Measurements from ENCODE around the gene ASIC4. TPM values are rescaled to one million over a fixed set of nuclear protein-coding genes. Genes with fewer than 3 reads are reported as not detected.

The ASIC4 gene
- total and polyA plus RNA-seq, 2 of the 13 experiments (the other 11 are each of a cell fraction or from before 2014, with no cell fraction given), result 0.03 TPM; not detected in 1

DNA sequence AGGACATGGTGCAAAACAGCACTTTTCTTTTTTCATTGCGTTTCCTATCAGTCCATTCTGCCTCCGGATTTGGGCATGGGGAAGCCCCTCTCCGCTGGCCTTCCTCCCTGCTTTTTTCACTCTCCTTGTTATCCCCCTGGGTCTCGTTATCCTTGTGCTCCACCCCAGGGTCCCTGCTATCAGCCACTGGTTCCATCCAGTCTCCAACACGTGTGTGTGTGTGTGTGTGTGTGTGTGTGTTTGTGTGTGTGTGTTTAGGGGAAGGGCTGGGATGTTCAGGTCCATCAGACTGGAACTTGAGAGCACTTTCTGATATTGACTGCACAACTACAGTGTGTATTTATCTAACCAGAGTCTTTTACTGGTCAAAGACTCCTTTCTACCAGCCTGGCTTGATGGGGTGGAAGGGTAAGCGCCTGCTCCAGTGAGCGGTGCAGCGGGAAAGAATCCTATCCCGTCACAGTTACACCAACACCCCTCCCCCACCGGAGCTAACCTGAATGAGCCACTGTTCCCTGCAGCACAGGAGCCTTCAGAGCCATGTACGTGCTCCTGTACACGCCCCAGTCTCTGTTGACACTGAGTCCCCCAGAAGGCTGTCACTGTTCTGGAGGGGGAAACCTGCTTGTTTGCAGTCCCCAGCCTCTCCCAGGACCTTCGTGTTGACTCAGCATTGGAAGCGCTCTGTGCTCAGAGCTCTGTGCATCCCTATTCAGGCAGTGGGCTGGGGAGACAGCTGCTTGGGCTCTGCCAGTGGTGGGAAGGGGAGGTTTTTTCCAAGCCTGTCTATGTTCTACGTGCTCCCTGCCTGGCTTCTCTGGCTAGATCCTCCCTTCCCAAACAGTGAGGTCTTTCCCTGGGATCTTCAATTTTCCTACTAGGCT lies 62.5 kb downstream of the ASIC4 start (continued):
- TF ChIP-seq, protein P1, sequence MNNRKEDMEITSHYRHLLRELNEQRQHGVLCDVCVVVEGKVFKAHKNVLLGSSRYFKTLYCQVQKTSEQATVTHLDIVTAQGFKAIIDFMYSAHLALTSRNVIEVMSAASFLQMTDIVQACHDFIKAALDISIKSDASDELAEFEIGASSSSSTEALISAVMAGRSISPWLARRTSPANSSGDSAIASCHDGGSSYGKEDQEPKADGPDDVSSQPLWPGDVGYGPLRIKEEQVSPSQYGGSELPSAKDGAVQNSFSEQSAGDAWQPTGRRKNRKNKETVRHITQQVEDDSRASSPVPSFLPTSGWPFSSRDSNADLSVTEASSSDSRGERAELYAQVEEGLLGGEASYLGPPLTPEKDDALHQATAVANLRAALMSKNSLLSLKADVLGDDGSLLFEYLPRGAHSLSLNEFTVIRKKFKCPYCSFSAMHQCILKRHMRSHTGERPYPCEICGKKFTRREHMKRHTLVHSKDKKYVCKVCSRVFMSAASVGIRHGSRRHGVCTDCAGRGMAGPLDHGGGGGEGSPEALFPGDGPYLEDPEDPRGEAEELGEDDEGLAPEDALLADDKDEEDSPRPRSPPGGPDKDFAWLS (CRISPR knock-in tag; IDR thresholded peaks at IDR 0.05; ENCODE audit: borderline replicate concordance), result peak; percentile 90; the same call in 1 of the 2 replicates
- TF ChIP-seq GTF3A (CRISPR knock-in tag; conservative IDR thresholded peaks at IDR 0.05), result peak; percentile 95; the same call in 1 of the 2 replicates
- TF ChIP-seq, protein P2, sequence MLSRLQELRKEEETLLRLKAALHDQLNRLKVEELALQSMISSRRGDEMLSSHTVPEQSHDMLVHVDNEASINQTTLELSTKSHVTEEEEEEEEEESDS (CRISPR knock-in tag; IDR thresholded peaks at IDR 0.05; ENCODE audit: borderline replicate concordance), result no peak
- no peak for TF ChIP-seq MLLT10 (CRISPR knock-in tag; IDR thresholded peaks at IDR 0.05)
- TF ChIP-seq ZKSCAN5 (CRISPR knock-in tag; IDR thresholded peaks at IDR 0.05), result no peak
- no peak for TF ChIP-seq EZH2 (conservative IDR thresholded peaks at IDR 0.05; ENCODE audit: low read depth, low read length)
- no peak for TF ChIP-seq REXO4 (CRISPR knock-in tag; IDR thresholded peaks at IDR 0.05; ENCODE audit: borderline replicate concordance)
- TF ChIP-seq, protein P3, sequence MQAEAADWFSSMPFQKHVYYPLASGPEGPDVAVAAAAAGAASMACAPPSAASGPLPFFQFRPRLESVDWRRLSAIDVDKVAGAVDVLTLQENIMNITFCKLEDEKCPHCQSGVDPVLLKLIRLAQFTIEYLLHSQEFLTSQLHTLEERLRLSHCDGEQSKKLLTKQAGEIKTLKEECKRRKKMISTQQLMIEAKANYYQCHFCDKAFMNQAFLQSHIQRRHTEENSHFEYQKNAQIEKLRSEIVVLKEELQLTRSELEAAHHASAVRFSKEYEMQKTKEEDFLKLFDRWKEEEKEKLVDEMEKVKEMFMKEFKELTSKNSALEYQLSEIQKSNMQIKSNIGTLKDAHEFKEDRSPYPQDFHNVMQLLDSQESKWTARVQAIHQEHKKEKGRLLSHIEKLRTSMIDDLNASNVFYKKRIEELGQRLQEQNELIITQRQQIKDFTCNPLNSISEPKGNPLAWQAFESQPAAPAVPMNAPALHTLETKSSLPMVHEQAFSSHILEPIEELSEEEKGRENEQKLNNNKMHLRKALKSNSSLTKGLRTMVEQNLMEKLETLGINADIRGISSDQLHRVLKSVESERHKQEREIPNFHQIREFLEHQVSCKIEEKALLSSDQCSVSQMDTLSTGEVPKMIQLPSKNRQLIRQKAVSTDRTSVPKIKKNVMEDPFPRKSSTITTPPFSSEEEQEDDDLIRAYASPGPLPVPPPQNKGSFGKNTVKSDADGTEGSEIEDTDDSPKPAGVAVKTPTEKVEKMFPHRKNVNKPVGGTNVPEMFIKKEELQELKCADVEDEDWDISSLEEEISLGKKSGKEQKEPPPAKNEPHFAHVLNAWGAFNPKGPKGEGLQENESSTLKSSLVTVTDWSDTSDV (CRISPR knock-in tag; IDR thresholded peaks at IDR 0.05), result no peak
- TF ChIP-seq ZNF766 (CRISPR knock-in tag; IDR thresholded peaks at IDR 0.05; ENCODE audit: borderline replicate concordance), result no peak; the same call in 1 of the 2 replicates
- TF ChIP-seq KAT8 (CRISPR knock-in tag; IDR thresholded peaks at IDR 0.05), result peak; percentile 87
- TF ChIP-seq MIER2 (CRISPR knock-in tag; IDR thresholded peaks at IDR 0.05), result peak; percentile 91
- TF ChIP-seq, protein P4, sequence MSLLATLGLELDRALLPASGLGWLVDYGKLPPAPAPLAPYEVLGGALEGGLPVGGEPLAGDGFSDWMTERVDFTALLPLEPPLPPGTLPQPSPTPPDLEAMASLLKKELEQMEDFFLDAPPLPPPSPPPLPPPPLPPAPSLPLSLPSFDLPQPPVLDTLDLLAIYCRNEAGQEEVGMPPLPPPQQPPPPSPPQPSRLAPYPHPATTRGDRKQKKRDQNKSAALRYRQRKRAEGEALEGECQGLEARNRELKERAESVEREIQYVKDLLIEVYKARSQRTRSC (CRISPR knock-in tag; IDR thresholded peaks at IDR 0.05; ENCODE audit: low read depth), result no peak
- TF ChIP-seq HOXA5 (CRISPR knock-in tag; IDR thresholded peaks at IDR 0.05), result peak; percentile 73; the same call in 1 of the 2 replicates
- TF ChIP-seq HNRNPLL (IDR thresholded peaks at IDR 0.05; ENCODE audit: low read depth, low read length, poor library complexity, severe bottlenecking), result no peak
- no peak for TF ChIP-seq RFX3 (CRISPR knock-in tag; IDR thresholded peaks at IDR 0.05)
- peak; percentile 97 for TF ChIP-seq ZNF331 (CRISPR knock-in tag; IDR thresholded peaks at IDR 0.05)
- TF ChIP-seq, protein P5, sequence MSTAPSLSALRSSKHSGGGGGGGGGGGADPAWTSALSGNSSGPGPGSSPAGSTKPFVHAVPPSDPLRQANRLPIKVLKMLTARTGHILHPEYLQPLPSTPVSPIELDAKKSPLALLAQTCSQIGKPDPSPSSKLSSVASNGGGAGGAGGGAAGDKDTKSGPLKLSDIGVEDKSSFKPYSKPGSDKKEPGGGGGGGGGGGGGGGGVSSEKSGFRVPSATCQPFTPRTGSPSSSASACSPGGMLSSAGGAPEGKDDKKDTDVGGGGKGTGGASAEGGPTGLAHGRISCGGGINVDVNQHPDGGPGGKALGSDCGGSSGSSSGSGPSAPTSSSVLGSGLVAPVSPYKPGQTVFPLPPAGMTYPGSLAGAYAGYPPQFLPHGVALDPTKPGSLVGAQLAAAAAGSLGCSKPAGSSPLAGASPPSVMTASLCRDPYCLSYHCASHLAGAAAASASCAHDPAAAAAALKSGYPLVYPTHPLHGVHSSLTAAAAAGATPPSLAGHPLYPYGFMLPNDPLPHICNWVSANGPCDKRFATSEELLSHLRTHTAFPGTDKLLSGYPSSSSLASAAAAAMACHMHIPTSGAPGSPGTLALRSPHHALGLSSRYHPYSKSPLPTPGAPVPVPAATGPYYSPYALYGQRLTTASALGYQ (CRISPR knock-in tag; IDR thresholded peaks at IDR 0.05), result peak; percentile 94
- no peak for TF ChIP-seq TBL1XR1 (IDR thresholded peaks at IDR 0.05; ENCODE audit: borderline replicate concordance, low read length, partially characterized antibody)
- no peak for TF ChIP-seq POLR2AphosphoS2 (IDR thresholded peaks at IDR 0.05; ENCODE audit: low read depth, low read length)
- no peak for TF ChIP-seq PAX8 (CRISPR knock-in tag; IDR thresholded peaks at IDR 0.05; ENCODE audit: borderline replicate concordance)

All from HepG2 (cell line).